Stimulated activated CD4-positive, alpha-beta T cell treated with anti-CD3 and anti-CD28 coated beads, Interleukin-12 subunit alpha, Interleukin-12 subunit beta, amount 100 ng/mL, for 48 hours (primary cell): ENCODE results near the gene TRMT61A.

Experiments
- DNase-seq, 3 donors: peaks; one replicate each; pipeline ENCODE4 v3.0.0-alpha.2; 2020; ENCODE audit warnings: low read depth in 2 of 3, low spot score in 1 of 3

TRMT61A gene

DNA sequence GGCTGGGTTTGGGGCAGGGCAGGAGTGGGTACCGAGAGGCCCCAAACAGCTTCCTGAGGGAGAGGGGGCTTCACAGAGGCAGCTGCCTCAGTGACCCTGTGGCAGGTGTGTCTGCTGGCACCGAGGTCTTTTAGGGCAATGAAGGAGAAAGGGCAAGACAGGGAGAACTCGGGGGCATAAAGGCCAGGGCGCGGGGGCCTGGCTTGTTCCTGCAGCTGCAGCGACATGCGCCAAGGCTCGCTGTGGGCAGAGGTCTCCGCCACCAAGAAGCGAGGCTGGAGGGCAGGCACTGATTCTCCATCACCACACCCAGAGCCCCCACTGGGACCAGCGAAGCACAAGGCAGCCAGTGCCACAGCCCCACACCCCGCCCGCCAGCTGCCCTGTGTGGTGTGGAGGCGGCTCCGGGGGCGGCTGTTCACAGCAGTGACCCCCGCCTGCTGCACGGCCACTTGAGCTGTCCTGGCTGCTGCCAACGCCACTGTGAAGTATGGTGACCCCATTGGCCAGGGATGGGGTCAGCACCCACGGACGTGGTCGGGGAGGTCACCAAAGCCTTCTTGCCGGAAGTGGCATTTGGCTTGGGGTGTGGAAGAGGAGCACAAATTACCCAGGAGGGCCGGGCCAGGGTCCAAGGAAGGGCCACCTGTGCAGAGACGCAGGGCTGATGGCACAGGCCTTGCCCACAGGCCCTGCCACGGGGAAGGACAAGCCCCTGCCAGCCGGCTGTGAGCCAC lies 17.1 kb downstream of the TRMT61A start:
- no peak for DNase-seq

DNA sequence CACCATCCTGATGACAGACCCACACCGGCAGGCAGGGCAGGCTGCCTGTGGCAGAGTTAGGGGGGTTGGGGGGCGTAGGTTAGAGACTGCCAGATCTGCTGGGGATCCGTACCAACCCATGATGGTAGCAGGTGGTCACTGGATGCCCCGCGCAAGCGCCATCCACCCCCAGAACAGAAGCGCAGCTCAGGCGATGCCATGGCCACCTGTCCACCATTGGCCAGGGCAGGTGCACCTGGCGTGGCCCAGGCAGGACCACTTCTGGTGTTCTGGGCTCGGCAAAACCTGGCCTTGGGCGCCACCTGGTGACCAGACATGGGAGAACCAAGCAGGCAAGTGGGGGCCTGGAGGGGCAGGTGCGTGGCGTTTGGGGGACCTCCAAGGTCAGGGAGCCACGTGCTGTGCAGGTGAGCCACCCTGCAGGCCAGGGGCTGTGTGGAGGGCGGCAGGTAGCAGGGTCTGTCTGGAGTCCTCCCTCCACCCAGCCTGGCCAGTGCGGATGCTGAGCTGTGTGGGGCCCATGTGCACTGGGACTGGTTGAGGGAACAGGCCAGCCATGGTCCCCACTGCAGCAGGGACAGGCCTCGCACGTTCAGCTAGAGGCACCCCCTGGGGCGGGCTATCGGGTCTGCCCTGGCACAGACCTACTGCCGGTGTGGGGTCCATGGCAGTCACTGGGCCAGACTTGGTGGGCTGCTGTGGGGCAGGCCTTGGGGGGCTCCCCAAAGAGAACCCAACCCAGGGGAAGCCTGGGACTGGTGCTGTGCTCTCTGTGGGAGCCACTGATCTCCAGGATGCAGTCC lies 17.9 kb downstream of the TRMT61A start:
- DNase-seq = peak; percentile 59 to 65 (median 61)

DNA sequence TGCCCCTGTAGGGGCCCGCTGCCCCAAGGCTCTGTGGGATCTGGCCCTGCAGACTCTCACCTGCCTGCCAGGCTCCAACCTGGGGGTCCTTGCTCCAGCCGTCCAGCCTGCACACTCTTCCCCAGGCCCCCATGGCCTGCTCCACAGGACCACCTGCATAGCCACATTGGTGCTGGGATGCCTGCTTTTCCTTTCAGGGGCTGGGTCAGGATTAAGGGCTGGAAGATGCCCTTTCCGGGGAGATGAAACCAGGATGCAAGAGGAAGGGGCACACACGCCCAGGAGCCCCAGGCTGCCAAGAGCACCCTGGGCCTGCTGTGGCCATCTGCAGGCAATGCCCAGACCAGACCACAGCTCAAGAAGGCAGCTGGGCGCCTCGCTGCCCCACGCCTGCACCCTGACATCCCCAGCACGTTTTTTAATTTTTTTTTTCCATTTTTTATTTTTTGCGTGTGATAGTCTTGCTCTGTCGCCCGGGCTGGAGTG lies 18.5 kb downstream of the TRMT61A start:
- DNase-seq = no peak

DNA sequence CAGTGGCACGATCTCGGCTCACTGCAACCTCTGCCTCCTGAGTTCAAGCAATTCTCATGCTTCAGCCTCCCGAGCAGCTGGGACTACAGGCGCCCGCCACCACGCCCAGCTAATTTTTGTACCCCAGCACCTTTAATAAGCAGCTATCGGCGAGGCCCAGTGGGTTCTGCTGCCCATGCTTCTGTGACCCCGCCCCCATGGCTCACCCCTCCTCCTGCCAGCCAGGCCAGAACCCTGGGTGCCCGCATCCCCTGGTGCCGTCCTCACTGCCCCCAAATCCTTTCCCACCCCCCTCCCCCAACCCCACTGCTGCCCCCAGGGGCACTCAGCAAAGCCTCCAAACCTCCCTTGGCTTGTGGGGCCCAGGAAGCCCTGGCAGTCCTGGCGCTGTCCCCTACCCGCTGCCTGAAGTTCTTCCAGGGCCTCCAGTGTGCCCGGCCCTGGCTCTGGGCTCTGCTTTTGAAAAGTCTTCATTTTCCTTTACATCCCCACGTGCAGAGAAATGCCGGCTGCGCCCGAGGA lies 19.0 kb downstream of the TRMT61A start:
- DNase-seq = no peak

DNA sequence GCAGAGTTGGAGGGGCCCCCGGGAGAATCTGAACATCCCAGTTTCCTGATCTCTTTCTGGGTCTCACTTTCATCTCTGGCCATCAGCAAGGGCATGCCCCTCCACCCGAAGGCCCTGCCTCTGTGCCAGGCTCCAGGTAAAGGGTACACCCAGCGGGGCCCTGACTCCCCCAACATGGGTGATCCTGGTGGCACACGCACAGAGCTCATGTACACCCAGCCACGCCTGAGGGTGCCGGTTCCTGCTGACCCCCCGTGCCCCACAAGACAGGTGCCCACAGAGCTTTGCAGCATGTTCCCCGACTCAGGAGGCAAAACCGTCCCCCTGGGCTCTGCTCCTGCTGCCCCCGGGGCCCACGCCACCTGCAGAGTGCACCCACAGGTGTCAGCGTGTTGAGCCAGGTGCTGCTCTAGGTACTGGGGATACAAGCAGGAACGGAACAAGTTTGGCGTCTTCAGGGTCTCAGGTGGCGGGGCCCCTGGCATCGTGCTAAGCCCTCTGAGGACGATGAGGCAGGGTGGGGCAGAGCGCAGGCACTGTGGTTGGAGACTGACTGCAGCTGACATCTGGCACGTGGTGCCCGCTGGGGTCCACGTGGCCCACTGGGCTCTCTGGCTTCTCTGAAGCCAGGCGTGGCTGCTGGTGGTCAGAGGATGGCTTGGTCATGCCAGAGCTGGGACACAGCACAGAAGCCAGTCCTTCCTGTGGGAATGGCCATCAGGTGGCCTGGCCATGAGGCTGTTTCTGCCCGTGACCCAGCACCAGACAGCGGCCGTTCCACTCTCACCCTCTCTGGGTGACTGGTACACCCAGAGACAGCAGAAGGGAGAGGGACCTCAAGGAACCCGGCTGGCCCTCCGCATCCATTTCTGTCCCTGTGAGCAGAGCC lies 19.7 kb downstream of the TRMT61A start:
- DNase-seq = no peak

DNA sequence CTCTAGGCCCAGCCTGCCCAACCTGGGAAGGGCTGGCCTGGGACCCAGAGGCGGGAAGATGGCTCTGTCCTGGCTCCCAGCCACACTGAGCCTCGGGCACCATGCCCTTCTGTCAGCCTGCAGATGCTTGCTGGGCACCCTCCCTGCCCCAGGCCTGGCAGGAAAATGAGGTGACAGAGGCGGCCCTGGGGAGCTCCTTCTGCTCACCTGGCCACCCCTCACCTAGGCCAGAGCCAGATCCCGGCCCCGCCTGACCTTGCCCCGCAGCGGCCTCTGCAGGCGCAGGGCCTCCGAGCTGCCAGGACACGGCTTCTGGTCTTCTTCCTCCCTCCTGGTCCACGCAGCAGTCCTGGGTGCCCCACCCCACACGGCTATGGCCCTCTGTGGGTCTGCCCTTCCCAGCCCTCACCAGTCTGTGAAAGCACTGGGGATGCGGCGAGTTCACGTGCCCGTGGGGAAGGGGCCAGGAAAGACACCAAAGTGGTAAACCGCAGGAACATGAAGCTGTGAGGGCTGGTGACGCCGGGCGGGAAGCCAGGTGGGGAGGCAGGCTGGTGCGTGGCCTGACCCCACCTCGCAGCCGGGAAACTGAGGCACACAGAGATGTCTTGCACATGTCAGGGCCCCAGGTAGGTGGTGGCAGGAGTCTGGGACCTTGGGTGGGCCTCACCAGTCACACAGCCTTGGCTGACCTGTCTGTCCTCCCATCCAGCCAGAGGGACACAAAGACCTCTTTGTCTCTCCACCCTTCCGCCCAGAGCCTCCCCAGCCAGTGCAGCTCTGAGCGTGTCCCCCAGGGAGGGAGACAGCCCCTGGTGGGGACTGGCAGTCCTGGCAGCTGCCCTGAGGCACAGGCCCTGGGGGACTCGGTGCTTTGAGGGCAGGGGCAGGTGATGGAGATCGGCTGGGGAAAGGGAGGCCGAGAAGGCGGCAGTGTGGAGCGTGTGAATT lies 20.6 kb downstream of the TRMT61A start:
- no peak for DNase-seq

DNA sequence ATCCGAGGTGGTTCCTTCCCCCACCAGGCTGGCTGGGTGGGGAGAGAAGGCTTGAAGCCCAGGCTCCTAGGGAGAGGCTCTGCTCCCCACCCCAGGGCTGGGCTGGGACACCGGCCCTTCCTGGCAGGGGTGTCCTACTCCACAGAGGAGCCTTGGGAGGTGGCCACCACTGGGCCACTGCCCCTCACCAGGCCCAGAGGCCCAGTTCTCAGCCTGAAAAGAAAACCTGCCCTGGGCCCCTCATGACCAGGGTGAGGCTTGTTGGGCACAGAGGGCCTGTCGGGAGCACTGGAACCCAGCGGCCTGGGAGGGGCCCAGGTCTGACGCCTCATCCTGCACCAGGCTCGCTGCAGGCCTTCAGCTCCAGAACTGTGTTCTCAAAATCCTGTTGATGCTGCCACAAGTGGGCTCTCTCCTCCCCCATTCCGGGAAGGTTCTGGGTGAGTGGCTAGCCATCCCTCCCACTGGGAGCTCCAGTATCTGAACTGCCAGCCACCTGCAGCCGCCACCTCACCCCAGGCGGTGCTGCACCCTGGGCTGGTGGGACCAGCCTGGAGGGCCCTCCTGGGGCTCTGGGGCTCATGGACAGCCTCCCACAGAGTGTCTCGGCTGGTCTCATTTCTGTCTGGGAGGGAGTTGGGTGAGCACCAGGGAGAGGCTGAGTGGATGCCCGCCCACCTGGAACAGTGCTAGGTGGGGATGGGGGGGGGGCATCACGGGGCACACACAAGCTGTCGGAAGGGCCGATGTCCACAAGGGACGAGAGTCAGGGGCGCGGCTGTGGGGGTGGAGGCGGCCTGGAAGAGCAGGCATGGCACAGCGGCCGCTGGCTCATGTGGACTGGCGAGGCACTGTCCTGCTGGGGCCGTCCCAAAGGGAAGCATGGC lies 21.7 kb downstream of the TRMT61A start:
- no peak for DNase-seq

DNA sequence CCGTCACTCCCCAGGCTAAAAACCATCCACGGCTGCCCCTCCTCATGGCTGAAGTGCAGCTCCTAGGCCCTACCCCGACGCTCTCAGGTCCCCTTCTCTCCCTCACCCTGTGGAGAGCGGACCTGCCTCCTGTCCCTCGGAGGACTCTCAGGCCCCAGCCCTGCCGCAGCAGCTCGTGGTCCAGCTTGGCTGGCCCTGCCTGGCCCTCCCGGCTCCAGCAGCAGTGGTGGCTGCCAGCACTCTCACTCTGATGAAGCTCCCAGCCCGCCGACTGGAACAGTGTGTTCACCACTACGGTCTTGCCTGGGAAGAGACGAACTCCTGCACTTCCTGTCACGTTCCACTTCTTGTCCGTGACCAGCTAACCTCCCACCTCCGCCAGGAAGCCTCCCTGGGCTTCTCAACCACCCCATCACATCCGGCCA lies 22.4 kb downstream of the TRMT61A start:
- DNase-seq = no peak

DNA sequence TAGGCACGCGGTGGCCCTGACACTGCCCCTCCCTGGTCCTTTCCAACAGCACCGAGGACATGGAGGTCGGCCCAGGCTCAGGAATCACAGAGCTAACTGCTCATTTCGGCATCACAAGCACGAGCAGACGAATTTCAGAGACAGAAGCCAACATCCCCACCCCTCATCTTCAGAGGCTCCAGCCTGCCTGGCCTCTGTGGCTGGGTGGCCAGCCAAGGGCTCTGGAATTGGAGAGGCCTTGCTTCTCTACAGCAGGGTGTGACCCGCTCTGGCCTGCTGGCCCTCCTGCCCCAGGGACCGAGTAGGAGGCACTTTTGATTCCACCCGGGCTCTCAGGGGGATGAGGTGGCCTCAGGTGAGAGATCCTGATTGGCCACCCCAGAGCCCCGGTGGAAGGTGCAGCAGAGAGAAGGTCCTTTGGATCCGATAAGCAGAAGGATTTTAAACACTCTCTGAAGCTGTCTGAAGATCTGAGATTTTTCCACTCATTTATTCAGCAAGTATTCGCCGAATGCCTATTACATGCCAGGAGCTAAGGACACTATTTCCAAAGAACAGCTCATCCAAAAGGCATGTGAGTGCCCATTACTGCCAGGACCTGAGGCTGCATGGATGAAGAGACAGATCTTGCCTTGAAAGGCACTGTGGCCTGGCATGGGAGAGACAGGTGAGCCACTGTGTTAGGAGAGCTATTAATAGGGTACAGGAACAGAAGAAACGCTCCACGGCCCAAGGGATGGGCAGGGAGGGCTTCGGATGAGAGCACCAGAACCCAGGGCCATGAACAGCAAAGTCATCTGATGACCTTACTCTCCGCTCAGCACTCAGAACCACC lies 23.2 kb downstream of the TRMT61A start:
- no peak for DNase-seq

DNA sequence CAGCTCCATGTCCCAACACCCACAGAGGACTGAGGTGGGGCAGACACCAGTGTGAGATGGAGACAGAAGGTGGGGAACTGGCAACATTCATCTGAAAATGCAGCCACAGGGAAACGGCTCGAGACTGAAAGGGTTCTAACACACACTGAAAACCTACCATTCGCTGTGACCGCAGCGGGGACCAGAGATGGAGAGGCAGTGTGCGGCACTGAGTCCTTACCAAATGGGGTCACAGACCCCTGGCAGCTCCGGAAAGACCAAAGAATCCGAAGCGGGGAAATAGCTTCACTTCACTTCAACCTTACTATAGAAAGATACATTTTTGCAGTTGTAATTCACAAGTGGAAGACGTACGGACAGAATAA lies 23.8 kb downstream of the TRMT61A start:
- DNase-seq = no peak

DNA sequence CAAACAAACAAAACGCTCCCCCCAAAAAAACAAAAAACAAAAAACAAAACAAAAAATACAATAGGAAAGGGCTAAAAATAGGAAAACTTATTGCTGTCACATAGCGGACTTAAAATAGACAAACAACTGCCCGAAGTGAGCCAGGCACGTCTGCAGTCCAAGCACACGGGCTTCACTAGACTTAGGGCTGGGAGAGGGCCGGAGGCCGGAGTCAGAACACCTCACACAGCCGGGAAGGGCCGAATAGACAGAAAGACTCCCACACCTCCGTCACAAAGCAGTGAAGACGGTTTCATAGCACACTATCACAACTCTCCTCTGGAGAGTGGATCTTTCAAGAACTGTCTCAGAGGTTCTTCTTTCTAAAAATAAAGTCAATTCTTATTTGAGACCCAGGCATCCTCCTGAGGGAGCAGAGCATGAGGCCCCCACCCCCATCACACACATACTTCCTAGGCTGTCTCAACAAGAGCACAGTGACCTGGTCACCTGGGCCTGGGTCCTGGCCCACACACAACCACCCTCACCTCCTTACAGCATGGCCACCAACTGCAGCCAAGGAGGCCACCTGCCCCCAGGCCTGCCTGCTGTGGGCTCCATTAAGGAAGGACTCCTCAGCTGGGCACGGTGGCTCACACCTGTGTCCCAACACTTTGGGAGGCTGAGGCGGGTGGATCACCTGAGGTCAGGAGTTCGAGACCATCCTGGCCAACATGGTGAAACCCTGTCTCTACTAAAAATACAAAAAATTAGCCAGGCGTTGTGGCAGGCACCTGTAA lies 26.8 kb downstream of the TRMT61A start:
- DNase-seq = no peak

DNA sequence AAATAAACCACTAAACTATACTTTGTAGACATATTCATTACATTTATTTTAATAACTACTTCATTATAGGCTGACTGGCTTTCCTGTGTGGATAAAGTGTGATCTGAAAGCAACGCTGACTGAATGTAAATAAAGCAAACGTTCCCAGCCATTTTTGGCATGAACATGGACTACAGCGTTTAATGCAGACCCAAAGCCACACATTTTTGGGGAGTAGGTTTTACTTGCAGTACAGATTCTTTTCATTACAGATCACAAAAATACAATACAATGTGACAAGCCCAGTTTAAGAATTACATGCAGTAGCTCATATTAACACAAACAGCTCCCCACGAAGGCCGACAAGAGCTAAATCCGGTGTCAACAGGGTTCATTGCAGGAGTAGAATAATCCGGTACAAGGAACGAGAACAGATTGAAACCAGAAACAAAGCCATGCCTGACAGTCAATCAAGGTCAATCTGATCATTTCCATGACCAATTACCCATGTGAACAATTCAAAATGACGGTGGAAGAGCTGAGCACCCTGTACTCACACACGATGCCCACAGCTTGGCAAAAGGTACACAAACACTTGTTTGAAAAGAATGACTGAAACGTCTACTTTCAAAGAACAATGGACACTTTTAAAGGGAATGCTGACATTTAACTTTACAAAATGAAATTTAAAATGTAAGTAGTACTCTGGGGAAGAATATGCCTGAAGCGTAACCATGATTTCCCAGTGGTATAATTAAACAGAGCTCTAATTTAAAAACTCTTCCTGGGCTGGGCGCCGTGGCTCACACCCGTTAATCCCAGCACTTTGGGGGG lies 28.2 kb downstream of the TRMT61A start:
- DNase-seq = no peak

DNA sequence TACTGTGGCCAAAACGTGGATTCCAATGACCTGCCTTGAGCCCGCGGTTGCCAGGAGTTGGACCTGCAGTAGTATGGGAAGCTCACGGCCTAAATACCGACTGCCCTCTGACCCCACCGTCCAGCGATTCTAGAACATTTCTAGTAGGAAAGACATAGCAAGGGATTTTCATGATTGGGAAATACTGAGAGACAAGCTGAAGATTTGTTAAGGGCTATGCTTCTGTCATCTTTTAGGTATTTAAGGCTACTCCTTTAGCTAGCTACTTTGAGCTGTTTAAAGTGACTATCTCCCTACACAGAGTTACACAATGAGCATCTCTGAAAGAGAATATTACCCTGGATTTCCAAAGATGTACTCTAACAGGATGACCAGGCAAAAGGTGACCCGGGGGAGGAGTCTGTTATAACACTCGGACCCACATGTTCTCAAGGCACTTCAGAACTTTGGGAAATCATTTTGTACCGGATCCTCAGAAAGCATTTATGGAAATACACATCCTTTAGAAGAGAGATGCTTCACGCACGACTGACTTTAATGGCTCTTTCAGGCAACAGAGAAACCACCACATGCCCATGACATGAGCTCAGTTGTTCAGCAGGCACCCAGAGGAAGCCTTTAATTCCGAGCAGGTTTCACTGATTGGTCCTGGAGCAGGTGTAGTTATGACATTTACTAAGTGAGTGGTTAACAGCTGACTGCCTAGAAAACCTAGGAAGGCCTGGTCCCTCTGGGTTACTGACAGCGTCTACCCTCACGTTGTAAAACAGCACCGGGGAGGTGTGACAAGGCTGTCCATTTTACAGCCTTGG lies 29.3 kb downstream of the TRMT61A start:
- no peak for DNase-seq

DNA sequence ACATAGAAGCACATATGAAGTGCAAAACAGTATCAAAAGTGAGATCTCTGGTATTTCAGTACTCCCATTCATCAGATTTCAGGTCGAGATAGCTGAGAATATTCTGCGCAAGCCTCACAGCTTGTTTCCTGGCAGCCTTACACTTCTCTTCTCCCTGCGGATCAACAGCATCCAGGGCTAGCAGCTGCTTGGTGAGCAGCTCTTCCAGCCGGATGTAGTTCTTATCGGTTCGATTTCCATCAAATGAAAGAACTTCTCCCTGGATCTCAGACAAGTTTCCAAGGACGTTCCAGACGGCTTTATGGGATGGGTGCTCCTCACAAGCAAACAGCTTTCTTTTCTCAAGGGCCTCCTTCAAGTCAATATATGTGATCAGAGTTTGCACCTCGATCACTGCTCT lies 30.8 kb downstream of the TRMT61A start:
- DNase-seq = no peak

DNA sequence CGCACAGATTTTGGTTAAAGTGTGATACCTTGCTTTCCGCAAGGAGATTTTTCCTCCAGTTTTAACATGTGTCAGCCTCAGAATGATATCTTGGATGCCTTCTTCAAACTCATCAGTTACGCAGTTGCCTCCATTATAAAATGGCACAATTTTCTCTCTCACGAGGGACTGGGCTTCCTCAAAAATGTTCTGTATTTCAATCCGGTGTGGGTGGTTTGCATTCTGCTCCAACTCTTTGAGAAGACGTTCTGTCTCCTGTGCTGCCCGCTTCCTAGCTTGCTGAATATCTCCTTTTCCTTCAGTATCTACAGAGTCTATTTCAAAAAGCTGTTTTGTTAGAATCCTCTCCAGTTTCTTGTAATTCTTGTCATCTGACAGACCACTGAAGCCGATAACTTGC lies 31.7 kb downstream of the TRMT61A start:
- no peak for DNase-seq
